HG03108 (cell line): ENCODE results near the gene MMP3.

Experiments
- ATAC-seq: cut with Tn5 transposase; IDR thresholded peaks from one replicate; pipeline ENCODE4 v1.9.1; 2021; ENCODE audit warnings: moderate library complexity; ENCODE audit not compliant: unreplicated experiment

The MMP3 gene

DNA sequence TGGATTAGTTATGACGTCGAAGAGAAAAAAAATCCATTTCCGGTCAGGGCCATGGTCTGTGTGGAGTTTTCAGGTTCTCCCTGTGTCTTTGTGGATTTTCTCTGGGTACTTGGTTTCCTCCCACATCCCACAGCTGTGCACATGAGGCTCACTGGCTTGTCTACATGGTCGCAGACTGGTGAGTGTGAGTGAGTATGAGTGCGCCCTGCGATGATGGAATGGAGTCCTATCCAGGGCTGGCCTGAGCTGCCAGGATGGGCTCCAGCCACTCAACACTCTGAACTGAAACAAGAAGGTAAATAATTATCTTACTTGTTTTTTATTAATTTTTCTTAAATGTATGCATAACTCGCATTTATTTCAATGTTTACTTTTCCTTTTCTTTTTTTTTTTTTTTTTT is 10.8 kb downstream of the MMP3 start:
- no peak for ATAC-seq

DNA sequence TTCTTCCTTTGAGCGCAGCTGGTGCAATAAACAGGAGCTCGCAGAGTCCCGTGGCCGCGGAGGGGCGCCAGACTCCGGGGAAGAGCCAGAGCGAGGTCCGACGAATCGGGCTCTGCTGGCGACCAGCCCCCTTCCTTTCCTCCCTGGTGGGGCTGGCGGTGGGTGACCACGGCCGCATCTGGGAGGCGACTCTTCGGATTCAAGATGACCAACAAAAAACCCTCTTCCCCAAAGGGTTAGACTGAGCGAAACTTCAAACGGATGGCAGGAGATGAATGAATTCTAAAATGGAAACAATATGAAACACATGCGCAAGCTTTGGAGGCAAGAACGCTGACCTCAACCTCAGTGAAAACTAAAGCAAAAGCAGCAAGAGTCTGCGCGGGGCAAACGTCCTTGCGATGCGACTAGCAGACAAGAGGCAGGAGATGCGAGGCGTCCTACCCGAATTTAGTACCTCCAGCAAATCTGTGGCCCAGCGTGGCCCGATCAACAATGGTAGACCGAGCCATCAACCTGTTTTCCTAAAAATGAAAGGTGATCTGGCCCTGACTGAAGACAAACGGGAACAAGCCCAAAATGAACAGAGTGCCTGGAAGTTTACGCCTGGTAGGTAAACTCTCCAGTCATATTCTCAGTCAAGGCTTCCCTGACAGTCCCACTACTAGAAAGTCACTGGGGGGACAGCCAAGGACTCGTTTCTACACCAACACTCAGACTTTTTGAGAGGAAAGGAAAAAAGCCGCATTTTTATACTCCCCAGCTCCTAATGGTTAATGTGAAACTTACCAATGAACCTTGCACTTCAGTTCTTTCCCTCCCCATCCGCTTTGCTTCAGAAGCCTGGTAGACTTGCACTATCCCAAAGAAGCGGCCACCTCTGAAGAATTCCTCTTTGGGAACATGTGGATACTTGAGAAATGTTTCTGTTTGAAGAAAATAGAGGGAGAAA is 11.6 kb downstream of the MMP3 start:
- no peak for ATAC-seq

DNA sequence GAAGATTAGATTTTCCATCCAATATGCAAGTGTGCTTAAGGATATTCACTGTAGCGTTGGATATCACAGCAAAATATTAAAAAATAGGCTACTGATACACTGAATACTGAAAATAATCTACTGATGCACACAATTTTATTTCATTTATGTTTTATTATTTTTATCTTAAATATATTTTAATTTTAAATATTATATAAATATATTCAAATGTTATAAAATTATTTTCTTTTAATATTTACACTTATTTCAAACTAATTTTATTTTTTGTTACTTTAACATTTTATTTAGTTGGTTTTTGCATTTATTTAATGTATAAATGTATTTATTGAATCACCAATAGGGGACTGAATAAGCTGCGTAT is 12.3 kb downstream of the MMP3 start:
- ATAC-seq: no peak

DNA sequence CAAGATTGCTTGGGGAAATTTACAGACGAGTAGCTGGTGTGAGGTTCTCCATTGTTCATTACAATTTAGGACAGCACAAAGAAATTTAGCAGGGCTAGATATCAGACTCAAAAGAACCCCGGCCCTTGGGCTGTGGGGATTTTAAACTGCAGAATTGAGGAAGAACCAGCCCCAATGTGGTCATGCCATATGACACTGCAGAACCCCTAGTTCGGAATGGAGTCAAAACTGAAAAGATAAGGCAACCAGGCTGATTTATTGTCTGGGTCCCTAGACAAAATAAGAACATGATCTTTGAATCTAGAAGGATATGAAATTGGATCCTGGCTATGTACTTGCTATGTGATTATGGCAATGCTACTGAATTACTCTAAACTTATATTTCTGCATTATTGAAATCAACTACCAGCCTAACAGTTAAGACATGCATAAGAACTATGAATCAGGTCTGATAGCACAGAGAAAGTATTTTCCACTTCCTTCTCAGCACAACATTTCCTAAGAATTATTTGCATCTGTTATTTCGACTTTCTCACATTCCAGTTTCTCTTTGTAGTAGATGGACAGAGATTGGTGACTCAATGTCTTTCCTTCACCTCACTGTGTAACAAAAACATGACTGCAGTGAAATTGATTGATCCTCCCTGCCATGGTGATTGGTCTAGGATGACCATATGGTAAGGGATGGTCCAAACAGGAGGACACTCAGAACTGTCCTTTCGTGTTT is 13.2 kb downstream of the MMP3 start:
- no peak for ATAC-seq

DNA sequence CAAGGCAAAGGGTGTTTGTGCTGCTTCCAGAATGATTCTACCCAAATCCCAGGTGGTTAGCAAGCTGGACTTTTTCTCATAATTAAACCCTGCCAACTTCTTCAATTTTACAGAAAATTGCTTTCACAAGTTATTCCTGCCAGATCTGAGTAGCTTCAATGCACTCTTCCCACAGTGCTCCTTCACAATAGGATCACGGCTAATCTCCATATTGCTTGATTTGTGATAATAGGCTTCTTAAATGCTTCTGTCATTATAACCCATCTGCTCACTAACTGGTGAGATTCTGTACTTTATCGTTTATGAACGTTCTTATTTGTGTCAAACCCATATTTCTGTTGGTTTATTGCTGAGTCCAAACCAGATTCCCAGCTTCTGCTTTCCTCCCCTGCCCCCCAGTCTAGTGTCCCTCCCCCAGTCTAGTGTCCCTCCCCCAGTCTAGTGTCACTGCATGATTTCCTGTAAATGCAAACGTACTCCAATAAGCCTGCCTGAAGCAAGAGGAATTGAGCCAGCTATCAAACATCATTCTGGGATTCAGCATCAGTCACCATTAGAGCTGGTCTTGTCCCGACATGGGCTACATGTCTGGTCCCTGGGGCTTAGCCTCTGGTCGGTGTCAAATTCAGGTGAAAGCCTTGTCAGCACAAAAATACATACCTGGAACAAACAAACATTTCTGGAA is 14.0 kb downstream of the MMP3 start:
- ATAC-seq: no peak

DNA sequence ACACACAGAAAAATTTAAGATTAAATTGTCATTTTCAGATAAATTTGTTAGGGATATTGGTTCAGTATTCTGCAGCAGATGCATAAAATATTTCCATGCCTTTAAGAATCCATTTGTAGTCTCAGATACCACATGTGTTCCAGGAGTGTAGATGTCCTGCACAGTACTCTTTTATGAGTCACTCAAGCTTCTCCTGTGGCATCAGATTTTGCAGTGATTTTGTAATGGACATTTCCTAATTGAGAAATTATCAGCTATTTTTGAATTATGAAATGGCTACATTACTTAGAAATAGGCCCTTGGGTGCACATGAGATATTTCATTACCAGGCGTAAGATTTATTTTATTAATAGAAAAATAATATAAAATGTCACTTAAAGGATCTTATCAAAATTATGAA is 18.9 kb downstream of the MMP3 start:
- ATAC-seq: no peak

DNA sequence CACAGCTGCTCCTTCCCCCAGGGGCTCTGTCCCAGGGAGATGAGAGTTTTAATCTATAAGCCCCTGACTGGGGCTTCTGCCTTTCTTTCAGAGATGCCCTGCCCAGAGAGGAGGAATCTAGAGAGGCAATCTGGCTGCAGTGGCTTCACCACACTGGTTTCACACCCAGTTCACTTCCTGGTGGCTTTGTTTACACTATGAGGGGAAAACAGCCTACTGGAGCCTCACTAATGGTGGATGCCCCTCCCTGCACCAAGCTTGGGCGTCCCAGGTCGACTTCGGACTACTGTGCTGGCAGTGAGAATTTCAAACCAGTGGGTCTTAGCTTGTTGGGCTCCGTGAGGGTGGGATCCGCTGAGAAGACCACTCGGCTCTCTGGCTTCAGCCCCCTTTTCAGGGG is 23.9 kb downstream of the MMP3 start:
- no peak for ATAC-seq

DNA sequence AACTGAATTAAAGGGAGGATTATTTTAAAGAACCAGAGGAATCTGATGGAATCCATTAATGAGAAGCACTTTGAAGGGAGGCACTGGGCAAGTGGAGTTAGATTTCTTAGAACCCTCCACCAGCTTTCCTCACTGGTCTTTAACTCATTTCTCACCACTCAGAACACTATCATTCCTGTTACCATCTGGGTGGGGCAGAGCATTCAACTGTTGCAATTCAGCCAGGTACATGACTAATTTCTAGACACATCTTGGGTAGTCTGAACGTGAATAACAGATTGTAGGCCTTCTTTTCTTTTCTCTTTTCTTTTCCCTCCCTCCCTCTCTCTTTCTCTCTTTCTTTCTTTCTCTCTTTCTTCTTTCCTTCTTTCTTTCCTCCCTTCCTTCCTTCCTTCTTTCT is 29.9 kb downstream of the MMP3 start:
- no peak for ATAC-seq

DNA sequence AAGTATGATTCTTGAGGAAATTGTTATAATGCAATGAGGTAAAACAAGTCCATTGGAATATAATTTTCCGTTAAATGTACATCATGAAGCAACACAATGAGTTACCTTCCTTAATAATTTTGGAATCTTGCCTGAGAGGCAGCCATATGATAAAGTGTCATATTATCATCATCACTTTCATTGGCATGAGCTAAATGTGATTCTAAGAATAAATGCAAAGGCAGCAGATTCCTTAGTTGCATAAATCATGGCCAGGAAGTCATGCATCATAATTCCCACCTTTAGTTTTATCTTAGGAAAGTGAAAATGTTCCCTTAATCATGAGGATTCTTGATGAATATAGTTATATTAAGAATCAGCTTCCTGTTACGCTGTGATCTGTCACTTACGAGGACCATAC is 31.2 kb downstream of the MMP3 start:
- ATAC-seq: no peak

DNA sequence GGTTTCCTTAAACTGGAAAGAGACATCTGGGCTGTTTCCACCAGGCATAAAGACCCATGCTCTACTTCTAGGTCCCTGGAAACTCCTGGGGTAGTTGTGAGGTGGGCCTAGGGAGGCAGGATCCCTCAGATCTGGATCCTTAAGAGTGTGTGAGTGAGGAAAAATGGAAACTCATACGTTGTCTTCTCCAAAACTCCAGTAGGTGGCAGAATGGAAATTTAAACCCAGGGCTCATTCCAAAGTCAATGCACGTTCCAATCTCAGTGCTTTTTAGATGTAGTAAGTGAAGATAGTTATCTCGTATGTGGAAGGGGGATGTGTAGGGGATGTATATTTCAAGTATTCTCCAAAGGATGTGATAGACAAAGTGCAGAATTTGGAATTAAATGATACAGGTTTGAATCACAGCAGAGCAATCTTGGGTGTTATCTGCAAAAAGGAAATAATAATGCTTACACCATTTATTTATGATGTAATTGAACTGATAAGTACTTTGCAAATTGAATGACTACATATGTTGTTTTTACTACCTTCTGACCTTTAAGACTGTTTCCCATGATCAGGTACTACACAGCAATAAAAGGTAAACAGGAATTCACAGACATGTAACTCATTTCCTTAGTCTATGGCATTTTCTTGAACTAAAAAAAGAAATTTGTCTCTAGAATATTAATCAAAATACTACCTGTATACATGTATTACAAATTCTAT is 32.3 kb downstream of the MMP3 start:
- ATAC-seq: no peak

DNA sequence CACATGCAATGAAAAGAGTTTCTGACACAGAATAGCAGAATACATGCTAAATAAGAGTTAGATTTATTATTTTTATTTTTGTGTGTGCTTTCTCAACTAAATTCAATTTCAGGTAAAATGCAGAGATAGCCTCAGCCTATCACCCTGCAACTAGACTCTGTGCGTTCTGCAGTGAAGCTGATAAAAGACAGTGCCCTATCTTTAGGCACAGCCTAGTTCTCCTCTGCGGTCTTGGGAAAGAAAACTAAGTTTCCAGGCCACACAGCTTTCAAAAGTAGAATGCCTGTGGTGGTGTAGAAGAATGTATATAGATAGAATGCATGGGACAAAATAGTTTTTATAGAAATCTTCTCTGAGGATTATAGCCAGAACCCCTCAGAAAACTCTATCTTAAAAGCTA is 33.4 kb downstream of the MMP3 start:
- no peak for ATAC-seq

DNA sequence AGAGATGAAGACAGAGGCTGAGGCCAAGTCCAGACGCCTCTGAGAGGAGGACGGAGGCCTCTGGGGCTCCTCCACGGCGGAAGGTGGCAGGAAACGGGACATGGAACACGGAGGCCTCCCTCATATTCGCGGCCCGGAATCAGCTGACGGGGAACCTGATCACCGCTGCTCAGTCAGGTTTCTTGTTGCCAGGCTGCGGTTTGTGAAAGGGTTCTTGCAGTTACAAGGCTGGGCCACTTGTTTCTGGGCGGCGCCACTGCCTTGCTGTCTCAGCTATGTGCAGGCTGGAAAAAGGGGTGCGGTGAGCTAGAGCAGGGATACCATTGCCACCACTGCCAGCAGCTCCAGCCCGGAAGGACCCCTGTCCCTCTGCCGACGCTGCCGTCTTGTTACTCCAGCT is 35.5 kb downstream of the MMP3 start:
- ATAC-seq: no peak

DNA sequence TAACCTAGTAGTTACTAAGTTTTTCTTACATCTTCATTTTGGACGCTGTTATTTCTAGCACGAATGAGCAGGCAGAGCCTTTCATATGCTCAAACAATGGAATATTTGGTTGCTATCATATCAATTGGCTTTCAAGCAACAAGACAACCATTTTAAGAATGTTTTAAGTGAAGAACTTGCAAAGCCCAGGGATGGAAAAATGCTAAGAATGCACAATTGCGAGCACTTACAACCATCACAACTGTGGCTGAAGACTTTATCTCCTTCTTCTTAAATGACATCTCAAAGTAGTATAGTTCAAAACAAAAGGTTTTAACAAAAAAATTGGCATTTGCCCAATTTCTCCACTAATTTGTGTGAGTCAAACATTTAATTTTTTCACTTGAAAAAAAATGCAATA is 37.1 kb downstream of the MMP3 start:
- no peak for ATAC-seq

DNA sequence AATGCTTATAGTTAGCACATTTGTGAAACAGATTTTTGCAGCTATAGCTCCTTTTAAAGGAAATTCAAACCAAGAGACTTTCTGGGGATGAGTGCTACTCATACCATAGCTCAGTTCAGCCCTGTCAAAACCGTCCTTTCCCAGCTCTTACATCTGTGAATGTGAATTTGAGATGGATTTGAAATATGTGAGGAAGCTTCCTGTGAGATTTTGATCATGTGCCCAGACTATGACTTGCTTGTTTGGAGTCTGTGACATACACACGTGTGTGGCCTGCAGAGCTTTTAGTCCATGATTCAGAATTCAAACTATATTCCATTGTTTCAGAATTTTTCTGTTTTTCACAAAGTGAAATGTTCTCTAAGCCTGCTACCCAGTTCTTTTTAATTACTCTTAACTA is 41.1 kb downstream of the MMP3 start:
- no peak for ATAC-seq

DNA sequence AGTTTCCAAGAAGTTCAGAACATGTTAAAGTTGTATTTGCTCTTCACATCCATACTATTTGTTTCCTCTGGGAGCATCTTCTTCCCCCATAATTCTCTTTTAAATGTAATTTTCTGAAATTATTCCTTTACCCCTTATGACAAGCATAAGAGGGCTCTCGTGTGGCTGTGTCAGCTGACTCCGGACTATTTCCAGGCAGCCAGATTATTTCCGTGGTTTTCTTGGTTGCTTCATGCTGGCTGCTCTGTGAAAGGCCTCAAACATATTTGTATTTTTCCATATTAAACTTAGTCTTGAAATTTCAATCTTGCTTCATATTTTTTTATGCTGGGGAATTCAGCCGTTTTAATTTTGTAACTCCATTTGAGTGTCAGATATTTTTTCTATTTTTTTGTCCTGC is 42.6 kb downstream of the MMP3 start:
- ATAC-seq: no peak

DNA sequence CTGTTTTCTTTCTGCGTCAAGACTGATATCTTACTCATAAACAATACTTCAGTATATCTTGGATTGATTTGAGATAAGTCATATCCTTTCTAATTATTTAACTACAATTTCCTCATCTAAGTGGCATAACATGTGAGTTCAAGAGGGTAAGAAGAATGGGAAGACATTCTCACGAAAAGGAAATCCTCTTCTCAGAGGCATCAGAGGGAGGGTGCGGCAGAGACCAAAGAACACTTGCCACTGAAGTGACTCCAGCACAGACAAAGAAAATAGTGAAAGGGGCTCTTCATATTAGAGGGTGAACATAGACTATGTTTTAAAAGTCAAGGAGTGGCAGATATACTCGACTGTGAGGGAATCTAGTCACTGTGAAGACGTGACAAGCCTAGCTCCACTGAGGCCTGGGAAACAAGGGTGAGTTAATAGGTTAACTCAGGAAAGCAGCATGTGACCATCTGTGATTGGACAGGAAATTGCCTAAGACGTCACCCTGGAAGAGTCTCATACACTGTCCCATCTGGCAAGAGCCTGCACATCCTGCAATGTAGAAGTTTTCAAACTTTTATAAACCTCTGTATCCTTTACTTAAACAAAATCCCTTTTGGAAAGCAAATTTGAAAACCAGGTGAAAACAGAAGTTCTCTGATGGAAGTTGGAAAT is 43.6 kb downstream of the MMP3 start:
- ATAC-seq: no peak

DNA sequence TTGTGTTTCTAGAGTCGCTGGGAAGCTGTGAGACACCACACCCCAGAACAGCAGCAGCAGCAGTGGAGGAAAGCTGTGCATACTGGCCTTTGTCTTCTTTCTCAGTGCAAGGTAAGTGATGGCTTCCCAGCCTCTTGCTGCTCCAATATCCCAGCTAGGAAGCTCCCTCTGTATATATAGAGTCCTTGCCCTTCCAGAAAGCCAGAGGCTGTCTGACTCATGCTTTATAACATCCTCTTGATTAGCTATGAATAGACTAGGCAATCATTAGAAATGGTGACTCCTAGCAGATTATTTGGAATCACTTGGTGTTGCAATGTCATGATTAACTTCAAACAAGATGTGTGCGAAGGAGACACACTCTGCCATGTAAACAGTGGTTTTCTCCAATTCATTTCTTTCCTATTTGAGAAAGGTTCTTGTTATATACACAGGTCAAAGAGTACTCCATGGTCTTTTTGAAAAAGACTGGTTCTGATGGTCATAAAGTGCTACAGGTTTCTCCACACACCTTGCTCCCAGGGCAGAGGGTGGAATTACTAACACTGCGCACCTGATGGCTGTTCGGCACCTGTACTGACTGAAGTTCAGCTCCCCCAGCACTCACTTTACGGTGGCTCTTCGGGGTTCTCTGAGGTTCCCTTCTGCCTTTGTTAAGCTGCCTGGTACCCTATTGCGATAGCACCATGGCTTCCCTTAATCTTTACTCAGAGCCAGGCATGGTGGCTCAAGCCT is 45.2 kb downstream of the MMP3 start, which contains the start of gene MMP1:
MMP1 (minus strand) TSS at position 149 of the 735 bp plus-strand sequence; CDS start at position 81, 68 bp downstream.
- no peak for ATAC-seq

DNA sequence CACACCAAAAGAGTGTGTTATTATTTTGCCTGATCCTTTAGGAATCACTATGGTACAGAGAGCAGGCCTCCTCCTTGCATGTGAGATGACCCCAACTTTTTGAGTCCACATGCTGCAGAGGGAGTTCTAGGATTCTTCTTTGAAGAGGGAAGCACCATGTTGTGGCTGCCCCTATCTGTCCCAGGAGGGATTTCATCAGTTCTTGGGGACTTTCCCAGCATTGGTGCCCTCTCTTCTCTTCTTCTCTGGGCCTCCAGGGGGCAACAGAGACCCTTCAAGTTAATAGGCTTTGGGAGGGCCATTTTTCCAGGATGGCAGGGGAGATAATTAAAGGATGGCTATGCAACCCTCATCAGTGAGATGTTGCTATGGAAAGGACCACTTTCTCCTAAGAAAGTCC is 49.0 kb downstream of the MMP3 start:
- no peak for ATAC-seq

DNA sequence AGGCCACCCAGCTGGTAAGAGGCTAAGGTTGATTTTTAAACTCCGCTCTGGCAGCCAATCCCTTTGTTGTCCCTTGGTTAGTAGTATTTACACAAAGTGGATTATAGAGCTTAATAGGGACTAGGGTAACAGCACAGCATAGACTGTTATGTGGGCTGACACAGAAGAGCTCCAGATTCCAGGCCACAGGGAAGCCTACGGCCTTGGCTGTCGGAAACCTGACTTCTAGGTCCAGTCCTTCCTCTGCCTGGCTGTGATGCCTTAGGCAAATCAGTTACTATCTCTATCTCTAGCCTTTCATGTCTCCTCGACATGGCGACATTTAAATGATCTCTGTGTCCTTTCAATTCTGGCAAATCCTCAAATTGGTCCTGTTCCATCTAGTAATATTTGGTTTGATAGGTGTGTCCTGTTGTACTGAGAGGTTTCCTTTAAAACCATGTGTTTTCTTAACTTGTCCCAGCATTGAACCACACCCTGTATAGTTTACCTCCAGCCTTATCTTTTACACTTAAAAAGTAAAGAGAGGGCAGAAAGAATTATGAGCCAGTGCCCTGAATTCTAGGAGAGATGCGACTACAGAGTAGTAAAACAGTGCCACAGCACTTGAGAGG is 49.6 kb downstream of the MMP3 start:
- ATAC-seq: no peak
